GM19467 (cell line): ENCODE results near the gene SORBS1.
"Not testable (repeated sequence)": the region's sequence is repeated elsewhere in the genome, so short reads cannot be mapped to it uniquely, and the experiment has no call there.

Experiments
- ATAC-seq: cut with Tn5 transposase; IDR thresholded peaks from one replicate; pipeline ENCODE4 v1.9.1; 2021; ENCODE audit warnings: mild to moderate bottlenecking, moderate library complexity; ENCODE audit not compliant: unreplicated experiment

The SORBS1 gene

DNA sequence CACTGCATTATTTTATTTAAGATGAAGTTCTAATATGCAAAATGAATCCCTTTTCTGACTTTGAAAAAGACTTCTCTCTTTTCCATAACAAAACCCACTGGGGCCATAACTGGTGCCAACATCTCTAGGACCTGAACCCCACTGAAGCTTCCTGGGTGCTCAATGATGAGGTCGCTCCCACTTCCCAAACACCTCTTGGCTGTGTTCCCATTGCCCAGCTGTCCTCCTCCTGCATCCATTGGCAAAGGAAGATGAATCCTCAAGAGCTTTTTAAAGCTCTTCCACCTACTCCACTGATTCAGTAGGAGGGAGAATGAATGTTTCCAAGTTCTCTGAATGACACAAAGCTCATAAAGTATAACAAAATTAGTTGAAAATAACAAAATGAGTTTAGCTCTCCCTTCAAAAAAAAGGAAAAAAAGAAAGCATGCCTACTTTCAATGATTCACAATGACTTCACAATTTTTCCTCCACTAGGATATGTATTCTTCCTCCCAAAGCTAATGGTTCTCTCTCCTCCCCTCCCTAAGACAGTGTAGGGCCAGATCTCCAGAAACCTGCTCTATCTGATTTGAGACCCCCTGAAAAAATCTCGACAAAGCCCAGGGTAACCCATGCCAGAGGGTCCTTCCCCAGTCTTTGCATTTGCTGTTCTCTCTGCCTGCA is 64.8 kb downstream of the SORBS1 start:
- no peak for ATAC-seq

DNA sequence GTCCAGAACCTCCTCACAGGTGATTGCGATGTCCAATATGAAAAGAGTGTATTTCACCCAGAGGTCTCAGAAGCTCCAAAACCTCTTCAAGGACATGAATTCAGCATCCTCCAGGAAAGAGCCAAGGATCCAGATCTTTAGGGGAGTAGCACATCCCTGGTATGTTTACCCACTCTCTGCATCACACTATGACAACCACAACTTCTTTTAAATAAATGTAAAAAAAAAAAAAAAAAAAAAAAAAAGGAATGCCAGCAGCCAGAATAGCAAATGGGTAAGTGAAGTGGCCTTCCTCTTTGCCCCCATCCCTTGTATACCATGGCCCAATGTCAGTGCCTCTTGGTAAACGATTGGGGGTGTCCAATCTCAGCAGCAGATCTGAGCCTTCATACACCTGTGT is 67.3 kb downstream of the SORBS1 start:
- ATAC-seq, result no peak

DNA sequence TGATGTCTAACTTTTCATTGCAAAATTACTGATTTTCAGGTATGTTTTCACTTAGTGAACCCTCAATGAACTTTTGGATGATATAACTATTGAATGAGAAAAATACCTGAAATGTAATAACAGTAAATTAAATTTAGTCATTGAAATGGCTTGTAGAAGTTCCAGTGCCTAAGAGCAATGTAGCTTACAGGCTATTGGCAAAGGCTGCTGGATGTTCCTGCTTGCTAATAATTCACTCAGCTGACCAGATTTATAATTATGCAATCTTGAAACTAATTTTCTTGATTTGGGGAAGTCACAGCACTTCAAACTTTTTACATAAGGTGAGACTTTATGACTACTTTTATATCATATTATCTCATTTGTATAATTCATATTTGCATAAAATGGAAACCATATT is 73.2 kb downstream of the SORBS1 start:
- no peak for ATAC-seq

DNA sequence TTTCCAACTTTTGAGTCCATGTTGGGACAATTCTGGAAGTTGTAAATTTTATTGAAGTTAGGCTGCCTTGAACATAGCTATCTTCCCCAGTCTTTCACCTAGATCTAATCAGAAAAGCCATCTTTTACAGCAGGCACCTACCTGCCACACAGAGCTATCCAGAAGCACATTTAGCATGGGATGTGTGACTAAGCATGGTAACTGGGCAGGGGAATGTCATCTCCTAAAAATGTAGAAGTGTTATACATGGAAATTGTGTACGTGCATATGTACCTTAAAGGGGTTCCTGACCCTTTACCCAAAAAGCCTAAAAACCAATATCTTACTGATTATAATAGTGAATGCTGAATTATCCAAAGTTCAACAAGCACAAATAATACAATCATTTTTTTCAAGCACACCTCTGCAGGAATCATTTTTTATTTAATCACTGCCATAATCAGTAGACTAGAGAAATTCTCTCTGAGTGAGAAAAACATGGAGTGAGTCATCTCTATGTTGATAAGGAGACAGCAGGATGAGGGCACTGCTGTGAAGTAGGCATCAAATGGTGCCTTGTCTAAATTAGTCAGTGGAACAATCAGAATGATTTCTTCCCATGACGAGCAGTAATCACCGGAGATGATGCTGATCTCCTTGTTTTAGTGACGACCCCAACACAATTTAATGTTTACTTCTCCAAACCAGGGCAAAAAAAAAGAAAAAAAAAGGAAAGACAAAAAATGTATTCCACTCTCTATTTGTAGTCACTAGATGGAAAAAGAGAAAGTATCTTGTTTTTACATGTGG is 75.9 kb downstream of the SORBS1 start:
- ATAC-seq, result no peak

DNA sequence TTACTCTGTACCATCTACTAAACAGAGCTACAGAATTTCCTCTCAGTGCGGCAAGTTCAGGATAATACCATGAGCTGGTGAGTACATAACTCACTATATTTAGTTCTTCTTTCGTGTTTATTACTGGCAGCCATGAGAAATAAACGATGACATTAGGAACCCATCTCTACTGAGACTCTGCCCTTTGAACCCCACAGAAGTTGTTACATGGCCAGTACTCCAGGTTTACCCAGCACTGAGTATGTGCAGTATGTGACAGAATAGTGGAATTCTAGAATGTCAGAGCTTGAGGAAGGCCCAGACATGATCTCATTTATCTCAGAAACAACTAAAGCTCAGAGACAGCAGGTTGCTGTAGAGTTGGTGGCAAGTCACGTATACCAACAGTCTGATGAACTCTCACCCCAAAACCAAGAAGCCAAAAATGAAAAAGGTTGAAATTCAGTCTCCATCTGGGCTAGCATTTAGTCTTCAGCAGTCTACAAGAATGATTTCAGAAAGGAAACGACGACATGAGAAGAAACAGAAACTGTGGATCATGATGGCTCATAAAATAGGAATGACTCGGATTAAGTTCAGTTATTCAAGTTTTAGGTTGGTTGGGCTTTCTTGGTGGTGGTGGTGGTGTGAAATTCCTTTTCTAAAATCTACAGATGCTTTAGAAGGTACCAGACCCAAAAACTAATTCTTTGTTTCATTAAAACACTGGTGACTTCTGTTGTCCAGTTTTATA is 78.5 kb downstream of the SORBS1 start:
- ATAC-seq, result no peak

DNA sequence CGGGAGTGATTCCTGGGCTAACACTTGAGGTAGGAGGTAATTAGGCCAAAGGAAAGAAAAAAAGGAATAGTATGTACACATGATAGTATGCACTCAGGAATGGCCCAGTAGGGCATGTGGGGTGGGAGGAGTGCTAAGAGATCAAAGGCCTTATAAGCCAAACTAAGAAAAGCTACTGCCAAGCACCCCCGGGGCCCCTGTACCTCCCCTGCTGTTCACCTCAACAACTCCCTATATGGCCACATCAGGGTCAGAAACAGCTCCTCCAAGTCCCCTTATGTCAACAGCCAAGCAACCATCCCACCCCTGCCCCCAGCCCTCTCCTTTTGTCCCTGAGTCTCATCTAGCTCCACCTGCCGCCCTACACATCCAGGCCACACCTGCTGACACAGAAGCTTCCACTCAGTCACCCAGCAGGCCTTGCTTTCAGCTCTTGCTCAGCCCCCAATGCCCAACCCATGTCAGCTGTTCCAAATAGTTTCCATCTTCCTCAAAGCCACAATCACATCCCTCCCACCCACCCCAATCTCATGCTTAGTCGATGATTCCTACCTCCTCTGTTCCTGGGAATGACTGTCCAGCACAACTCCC is 80.2 kb downstream of the SORBS1 start:
- ATAC-seq, result no peak

DNA sequence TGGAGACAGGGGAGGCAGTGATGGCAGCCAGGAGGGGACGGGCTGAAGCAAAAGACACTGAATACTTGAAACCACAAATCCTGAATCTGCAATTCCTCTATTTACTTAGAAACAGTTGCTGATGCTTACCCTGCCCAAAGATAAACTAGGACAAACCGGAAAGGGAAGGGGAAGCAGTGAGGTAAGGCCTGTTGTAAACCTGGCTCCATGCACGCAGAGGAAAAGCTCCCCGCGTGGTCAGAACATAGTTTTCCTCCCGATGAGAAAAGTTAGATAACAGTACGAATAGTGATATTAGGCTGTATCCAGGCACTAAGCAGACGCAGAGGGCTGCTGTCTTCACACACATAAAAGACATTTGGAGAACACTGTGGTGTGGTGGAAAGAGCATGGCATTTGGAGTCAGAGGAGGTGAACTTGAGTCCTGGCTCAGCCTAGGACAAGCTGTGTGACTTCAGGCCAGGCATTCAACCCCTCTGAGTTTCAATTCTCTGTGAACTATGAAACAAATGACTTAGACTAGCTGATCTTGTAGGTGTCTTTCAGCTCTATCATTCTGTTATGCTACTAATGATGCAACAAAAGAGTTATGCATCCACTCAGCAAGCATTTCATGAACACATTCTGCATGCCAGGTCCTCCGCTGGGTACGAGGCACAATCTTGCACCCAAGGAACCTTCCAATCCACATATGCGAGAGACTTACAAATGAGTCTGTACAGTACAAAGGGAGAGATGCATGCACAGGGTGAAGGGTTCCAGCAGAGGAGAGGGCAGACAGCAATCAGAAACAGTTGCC is 80.9 kb downstream of the SORBS1 start:
- ATAC-seq, result no peak

DNA sequence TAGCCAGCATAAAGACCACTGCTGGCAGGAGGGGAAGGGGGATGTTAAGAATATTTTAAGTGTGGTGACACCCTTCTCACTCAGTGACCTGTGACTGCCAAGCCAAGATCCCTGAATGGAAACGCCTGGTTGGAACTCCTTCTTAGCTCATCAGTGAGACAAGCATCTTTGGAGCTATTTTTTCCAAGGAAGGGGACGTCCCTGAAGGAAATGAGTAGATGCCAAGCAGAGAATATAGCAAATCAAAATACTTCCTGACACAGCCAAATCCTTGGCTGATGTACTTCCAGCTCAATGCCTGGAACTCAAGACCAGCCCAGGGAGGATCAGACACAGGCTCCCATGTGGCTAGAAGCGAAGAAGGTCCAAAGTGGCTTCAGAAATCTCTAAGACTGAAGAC is 82.2 kb downstream of the SORBS1 start:
- no peak for ATAC-seq

DNA sequence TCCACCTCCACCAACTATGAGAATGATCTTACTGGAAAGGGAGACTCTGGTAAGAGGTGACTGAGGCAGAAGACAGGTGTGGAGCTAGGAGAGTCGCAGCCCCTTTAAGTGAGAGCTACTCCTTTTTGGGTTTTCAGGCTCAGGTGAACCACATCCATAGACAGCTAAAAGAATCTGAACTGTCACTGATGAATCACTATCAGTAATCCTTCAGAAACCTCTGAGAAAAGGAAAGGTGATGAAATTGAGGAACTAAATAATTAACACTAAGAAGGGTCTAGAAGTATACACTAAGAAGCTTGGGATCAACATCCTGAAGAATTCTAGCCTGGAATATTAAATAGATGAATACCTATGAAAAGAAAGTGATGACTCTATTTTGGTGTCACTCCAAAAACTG is 83.0 kb downstream of the SORBS1 start:
- no peak for ATAC-seq

DNA sequence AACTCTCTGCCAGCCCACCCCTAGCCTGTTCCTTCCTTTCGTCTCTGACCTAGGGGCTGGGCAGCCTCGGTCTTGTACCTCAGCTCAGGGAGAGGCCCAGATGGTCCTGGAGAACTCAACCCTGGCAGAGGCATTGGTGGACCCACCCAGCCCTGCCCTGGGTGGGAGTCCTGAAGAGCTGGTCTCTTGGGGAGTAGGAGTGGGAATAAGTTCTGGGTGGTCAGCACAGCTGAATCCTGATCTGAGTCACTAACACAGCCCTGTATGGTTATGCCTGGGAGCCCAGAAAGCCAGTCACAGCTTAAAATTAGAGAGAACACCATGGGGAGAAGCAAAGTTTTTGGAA is 84.0 kb downstream of the SORBS1 start:
- no peak for ATAC-seq

DNA sequence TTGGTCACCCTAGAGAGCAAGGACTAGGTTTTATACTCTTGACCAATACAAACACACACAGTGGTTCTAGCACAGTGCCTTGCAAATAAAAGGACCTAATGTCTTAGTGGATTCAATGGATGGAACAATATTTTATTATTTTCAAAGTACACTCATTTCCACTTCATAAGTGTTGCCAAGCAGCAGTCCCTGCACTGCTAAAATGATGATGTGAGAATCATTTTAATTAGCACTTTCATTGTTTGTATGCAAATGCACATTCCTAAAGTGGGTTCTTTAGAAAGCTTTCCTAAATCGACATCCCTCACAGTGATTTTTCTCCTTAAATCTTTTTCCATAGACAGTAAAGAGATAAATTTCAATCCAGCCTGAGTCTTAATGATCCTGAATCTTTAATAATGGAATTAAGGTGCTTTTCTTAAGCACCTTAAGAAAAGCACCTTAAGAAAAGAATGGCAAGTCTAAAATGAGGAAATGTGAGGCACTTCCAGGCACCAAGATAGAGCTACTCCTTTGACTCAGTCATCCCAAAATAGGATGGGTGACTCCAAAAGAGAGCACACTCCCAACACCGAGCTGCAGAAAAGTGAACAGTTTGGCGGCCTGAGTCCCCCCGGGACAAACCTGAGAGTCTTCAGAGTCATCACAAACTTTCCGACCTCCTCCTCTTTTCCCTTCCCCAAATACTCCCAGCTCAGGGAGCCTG is 84.5 kb downstream of the SORBS1 start:
- ATAC-seq, result no peak

DNA sequence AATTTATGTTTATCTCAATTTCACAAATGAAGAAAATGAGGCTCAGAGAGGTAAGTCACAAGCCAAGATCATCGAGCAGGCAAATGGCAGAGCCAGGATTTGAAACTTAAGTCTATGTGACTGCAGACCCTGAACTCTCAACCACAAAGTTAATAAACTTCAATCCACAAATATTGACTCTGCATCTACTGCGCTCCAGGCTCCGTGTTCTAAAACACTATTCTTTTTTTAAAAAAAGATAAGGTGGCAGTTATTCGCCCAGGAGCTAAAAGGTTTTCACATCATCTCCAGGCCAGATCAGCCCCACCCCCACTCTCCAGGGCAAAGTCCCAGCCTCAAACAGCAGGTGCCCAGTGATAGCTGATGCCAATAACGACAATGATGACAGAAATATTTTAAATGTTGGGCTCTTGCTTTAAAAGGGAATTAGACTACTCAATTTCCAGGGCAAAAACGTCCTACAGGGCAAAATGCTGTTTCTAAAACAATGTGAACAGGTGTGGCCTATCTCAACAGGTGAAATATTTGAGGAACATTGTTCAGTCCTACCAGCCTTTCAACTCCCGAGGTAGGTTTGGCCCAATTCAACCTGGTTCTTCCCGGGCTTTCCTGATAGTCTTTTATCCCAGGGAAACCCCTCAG is 85.2 kb downstream of the SORBS1 start:
- no peak for ATAC-seq

DNA sequence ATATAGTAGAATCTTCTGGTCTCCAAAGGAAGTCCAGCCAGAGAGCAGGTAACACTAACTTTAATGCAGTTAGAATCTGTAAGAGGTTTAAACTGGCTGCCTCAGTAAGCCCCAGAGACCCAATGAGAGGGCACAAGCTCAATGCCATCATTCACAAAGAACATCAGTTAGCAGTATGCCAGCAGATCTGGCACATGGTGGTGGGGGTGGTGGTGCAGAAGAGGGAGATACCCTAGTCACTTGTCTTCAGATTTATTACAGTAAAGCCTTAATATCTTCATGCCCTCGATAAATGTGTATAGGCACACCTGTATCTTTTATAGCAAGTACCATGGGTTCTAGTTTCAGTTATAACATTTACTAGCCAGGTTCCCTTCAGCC is 86.2 kb downstream of the SORBS1 start:
- no peak for ATAC-seq

DNA sequence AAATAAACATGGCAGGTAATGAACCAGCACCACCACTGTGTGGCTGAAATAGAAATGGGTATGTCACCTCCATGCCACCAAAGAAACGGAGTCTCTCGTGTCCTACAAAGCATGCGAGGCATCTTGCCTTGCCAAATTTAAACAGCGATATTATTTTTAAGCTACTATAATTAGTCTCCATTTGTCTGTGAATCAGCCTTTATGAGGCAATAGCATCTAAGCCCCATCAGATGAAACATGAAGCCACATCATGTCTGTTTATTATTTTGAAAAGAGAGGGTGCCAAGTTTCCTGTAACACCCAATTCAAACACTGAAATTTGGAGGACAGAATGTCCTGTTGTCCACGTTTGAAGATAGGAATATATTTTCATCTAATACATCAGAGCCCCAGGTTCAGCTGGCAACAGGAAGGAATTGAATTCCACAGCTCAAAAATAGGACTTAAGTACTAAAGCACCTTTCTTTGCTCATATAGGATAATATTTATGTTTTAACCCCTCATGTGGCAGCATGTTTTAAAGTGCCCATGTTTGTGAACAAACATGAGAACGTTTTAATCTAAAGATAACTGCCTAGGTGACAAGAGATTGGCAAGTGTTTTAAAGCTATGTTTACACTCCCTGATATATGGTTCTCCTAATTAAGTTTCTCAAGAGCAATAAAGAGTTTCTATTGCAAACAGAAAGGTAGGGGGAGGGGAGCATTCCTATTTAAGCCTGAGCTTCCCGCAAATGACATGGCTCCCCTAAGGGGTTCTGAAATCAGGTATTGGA is 86.8 kb downstream of the SORBS1 start:
- no peak for ATAC-seq

DNA sequence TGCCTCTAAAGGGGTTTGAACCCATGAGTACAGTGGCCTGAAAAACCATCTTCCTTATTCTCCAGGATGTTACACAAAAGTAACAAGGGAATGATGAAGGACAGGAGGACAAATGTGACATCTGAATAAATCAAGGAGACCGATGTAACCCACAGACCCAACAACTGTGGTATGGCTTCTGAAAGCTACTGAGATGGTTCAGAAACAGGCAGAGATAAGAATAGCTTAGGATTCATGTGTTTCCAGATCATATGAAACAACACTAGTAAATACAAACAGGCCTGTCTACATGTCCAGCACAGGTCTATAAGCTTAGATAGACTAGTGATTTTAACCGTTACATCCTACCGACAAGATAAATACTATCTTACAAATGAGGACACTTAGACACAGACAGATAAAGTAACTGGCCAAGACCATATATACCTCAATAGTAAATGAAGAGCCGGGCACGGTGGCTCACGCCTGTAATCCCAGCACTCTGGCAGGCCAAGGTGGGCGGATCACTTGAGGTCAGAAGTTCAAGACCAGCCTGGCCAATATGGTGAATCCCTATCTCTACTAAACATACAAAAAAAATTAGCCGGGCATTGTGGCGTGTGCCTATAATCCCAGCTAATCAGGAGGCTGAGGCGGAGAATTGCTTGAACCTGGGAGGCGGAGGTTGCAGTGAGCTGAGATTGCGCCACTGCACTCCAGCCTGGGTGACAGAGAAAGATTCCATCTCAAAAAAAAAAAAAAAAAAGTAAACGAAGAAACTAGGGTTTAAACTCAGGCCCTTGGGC is 88.7 kb downstream of the SORBS1 start:
- no peak for ATAC-seq

DNA sequence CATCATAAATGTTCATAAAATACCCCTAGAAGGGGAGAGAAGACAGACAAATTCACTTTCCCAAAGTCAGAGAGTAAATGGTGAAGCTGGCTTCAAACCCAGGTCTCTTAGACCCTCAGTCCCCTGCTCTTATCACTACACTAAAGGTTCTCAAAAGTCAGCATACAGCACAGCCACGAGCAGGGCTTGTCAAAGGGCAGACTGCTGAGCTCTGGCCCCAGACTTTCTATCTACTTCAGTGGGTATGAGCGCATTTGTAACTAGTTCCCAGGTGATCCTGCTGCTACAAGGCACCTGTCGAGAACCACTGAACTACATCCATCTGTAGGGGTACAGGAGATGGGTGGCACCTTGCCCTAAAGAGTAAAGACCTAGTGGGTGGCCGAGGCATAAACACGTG is 91.5 kb downstream of the SORBS1 start:
- ATAC-seq, result no peak

DNA sequence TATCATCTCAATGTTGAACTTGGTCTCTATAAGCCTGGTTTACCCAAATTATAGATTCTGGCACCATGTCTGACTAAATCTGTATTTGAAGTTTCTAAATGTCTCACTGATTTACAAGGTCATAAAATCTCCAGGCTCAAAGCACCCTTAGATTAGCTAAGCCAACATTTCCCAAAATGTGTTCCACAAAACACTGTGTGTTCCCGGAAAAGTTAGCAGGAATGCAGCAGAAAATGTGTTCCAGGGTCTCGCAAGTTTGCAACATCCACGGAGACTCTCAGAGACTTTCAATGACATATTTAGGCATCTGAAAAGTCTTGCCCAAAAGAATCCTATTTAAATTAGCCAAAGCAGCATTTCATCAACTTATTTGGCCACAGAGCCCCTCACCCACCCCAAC is 91.9 kb downstream of the SORBS1 start:
- ATAC-seq, result no peak

DNA sequence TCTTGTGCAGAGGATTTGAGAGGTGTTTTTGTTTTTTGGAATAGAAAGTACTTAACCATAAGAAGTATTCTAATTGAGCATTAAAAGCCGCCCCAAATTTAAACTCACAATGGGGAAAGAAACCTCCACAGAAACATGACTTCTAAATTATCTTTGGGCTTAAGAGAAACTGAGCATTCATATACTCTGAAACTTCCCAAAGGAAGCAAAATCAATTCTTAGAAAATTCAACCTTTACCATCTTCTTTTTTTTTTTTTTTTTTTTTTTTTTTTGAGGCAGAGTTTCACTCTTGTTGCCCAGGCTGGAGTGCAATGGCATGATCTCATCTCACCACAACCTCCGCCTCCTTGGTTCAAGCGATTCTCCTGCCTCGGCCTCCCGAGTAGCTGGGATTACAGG is 93.5 kb downstream of the SORBS1 start:
- not testable (repeated sequence) for ATAC-seq
